ENCODE results near the gene PARD3B.

GRCh38 chr2:204877691-204878090 is 332.4 kb downstream of the PARD3B start:
- no peak for TF ChIP-seq EZH2phosphoT487 (IDR thresholded peaks at IDR 0.05; ENCODE audit: borderline replicate concordance, low read length)
- no peak for TF ChIP-seq CTCF (conservative IDR thresholded peaks at IDR 0.05; ENCODE audit: low read depth, low read length)

Data from PC-3 (cell line).